Activated T-cell treated with anti-CD3 and anti-CD28 coated beads for 24 hours (primary cell): ENCODE results near the gene ACRBP.

Source experiments
- DNase-seq: peaks from one replicate; pipeline ENCODE4 v3.0.0-alpha.2; 2020; ENCODE audit warnings: low read depth

The ACRBP gene

GRCh38 chr12:6646276-6647082 is 753 bp downstream of the ACRBP start:
- DNase-seq: no peak

- no peak for DNase-seq
Measured at GRCh38 chr12:6644903-6645302, 2.3 kb downstream of the ACRBP start.

GRCh38 chr12:6644257-6644596 is 3.0 kb downstream of the ACRBP start:
- no peak for DNase-seq

DNA sequence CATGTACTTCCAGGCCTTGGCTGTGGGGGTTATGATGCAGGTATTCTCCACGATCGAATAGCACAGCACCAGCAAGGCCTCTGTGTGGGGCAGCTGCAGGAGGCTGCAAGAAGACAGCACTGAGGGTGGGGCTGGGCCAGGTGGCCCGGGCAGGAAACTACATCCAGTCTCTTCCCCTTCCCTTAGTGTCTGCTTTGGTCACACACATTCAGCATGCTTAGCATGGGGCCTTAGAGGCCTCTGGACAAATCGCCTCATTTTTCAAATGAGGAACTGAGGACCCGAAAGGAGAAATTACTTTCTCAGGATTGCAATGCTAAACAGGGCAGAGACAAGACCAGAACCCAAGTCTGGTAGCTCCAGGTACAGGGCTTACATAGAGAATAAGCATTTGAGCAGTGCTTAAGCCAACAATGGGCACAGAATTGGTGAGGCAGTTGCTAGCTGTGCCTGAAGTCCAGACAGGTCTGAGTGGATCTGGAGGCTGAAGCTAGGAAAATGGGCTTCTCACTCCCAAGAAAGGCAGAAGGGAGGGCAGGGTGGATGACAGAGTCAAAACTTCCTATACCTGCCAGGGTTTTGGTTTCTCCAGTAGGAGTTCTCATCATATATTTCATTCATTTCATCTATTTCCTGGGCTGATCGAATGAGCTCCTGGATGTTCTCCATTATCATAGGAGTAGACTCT is 3.5 kb downstream of the ACRBP start:
- no peak for DNase-seq

- no peak for DNase-seq
Measured at GRCh38 chr12:6641131-6641530, 6.1 kb downstream of the ACRBP start.

DNA sequence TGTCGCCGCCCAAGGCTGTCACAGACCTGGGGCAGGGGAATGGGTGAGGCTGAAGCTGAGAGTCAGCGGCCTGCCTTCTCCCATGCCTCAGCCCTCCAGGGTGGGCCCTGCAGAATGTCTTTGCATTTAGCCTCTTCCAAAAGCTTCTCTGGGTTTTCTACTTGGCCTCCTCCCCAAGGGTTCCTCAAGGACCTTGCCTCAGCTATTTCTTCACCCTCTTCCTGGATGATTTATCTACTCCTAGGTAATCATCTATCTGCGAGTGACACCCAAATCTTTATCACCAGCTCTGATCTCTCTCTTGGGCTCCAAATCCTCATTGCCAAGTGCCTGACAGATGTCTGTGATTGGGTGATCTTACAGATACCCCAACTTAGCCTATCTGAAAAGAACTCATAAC is 6.7 kb downstream of the ACRBP start:
- DNase-seq: no peak

DNA sequence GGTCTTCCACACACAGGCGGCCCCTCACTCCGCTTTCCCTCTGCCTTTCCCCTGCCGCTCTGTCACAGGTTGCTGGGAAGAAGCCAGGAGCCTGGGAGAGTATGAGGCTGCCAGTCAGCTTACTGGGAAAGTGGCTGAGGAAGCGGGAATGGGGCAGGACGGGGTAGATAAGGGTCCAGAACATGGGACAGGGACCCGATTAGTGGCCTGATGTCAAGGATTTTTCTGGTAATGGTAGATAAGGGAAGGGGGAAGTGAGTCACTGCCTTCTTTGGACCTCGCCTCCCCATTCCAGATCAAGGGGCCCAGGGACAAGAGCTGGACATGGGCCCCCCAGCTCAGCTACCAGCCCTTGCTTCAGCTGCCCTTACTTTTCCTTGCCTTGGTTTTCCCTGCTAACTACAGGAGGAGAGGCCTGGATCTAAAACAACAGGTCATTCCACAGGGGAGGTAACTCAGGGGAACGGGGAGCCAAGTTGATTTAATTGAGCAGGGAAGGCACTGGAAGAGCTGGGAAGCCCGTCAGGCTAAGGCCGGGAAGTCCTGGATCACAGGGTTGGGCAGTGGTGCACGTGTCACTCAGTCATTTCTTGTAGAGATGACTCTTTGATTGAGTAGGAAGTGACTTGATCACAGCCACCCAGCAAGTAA is 8.0 kb downstream of the ACRBP start:
- DNase-seq: no peak

DNA sequence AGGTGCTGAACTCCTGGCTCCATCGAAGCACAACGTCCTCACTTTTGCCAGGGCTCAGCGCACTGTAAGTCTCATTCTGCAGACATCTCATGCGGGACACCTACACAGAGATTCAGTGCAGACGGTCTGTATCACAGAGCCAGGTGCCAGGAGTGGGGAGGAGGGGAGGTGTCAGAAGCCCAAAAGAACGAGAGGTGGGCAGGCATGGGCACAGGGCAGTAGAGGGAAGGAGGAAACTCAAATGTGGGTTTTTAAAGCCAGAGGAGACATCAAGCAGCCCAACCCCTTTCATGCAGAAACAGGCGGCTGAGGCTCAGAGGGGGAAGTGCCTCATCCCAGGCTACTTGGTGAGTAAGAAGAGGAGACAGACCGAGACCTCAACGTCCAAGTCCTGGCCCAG is 8.9 kb downstream of the ACRBP start:
- no peak for DNase-seq

DNA sequence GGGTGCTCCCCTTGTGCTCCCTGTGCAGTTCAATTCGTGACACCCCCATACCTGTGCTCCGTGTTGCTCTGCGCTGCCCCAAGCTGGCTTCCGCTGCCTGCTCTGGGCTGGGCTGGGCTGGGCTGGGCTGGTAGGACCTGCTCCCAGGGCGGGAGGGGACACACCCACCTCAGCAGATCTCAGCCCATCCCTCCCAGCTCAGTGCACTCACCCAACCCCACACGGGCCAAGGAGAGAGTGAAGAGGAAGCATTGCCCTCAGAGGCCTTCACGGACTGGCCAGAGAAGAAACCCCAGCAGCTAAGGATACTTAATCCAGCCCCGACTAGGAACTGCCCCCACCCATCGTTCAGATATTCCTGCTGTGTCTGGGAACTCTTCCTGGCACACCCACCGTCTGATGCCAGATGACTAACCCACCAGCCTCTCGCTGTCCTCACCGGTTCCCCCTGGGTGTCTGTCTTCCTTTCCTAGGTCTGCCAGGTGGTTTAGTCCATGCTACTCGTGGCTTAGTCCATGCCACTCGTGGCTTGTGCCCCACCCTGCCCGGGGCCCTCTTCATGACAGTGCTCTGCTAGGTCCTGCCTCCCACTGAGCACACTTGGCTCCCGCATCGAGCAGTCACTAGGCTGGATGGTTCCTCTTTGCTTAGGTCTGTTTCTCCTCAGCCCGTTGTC is 11.2 kb downstream of the ACRBP start, which contains the start of gene LPAR5:
Gene LPAR5 (minus strand): TSS at position 104 of the 676 bp plus-strand sequence. CDS start 14,711 bp downstream, outside the sequence.
- no peak for DNase-seq

DNA sequence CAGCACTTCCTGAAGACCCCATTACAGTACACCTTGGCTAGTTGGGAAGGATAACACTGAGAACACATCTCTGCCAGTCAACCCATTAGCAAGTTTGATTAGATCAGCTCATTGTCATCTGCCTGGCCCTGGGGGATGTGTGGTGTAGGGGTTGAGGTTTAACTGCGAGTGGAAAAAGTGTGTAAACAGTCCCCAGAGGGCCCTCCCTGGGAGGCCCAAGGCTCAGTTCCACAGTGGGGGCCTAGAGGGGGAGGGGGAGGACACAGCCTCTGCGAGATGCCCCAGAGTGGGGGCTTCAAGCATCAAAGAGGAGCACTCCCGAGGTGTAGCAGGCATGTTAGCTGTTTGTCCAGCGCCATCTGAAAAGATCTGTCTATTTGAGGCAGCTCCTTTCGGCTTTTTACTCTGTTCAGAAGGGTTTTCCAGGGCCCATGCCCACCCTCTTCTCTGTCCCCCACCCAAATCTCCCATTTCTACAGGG is 11.8 kb downstream of the ACRBP start:
- DNase-seq: peak; percentile 57

DNA sequence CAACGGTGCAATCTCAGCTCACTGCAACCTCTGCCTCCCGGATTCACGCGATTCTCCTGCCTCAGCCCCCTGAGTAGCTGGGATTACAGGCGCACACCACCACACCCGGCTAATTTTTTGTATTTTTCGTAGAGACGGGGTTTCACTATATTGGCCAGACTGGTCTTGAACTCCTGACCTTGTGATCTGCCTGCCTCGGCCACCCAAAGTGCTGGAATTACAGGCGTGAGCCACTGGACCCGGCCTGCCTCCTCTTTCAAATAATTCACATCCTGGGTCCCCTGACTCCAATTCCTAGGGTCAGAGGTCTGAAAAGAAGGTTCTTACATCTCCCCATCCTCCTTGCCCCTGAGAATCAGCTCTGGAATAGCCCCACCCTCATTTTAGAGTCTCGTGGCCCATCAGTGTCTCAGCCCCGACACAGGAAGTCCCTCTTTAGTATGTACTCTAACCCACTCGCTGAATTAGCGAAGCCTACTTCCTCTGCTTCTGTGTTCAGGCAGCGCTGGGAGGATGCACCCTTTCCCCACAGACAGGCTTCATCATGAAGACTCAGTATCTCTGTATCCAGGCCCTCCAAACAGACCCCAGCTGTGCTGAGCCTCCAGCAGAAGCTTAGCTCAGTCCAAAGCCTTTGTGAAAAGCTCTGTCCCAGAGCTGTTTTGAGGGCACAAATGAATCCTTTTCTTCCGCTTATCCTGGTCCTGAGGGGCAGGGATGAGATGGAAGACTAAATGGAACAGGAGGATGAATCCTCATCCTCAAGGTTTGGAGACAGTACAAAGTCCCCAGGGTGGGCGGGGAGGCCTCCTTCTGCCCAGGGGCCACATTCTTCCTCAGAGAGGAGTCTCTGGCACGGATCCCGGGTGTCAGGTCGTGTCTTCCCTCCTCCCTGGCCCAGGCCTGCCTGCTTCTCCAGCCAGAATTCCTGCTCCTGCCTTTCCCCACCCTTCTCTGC is 14.9 kb downstream of the ACRBP start:
- no peak for DNase-seq

DNA sequence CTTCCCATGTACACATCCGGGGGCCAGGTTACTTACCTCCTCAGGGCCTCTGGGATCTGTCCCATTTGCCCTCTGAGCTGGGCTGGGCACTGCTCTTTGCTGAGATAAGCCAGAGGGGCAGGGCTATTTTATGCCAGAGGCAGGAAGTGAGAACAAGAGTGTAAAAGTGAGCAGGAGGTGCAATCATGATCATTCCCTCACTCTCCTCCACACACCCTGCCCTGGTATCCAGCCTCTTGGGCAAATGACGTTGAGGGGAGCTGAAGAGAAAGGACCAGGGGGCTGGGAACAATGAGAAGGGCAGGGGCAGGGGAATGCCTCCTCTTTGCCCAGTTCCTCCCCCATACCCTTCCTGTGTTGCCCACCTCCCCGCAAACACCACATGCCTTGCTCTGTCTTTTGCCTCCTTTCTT is 15.7 kb downstream of the ACRBP start:
- no peak for DNase-seq

GRCh38 chr12:6630736-6631135 is 16.5 kb downstream of the ACRBP start:
- DNase-seq: no peak

- no peak for DNase-seq
Measured at GRCh38 chr12:6627616-6628015, 19.6 kb downstream of the ACRBP start.

DNA sequence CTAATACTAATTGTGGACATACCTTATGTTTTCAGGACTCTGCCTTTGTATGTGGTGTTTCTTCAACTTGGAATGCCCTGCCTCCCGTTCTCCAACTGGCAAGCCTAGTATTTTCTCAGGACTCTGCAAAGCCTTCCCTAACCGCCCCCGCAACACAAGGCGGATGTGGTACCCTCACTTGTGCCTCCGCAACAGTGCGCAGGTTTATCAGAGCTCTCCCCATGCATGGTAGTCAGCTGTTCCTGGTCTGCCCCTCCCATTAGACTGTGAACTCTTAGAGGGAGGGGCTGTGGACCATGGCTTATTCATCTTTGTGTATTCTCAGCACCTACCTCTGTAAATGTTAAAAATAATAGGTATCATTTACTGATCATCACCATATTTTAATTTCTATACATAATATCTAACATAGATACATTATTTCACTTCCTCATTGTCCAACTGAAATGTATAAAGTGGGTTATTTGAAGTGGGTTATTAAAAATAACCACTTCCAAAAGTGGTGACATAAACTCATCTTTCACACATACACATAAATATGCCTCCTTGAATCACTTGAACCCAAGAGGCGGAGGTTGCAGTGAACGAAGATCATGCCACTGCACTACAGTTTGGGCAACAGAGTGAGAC is 20.5 kb downstream of the ACRBP start:
- no peak for DNase-seq

DNA sequence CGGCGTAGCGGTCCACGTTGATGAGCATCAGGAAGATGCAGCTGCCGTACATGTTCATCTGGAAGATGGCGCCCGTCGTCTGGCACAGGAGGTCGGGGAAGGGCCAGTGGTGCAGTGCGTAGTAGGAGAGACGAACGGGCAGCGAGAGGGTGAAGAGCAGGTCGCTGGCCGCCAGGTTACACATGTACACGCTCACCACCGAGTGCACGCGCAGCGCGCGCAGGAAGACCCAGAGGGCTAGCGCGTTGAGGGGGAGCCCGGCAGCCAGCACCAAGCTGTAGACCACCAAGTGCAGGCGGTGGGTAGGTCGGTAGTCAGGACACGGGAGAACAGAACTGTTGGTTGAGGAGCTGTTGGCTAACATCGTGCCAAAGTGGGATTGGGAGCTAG is 26.4 kb downstream of the ACRBP start:
- no peak for DNase-seq

GRCh38 chr12:6620137-6620884 is 26.9 kb downstream of the ACRBP start:
- DNase-seq: no peak

DNA sequence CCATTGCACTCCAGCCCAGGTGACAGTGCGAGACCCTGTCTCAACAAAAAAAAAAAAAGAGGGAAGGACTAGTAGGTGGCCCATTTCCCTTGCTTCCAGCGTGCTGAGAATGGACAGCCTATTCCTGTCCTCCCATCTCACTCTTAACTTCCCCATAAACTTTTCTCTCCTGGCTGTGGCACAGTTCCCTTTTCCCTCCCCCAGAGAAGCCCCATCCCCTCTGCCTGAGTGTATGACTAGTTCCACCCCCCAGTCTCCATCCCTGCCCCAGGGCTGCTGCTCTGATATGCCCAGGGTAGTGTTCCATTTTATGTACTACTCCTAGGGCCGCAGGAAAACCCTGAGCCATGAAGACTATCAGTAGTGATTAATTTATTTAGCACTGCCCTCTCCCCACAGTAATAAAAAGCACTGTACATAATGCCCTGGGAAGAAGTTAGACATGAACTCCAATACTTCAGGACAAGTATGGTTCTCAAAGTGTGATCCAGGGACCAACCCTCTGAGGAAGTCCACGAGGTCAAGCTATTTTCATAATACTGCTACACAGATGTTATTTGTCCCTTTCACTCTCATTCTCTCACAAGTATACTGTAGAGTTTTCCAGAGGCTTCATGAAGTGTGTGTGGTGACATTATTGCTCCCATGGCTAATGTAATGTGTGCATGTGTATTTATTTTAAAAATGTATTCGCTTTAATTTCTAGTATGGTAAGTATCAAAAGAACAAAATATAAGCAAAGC is 28.6 kb downstream of the ACRBP start:
- DNase-seq: no peak

- no peak for DNase-seq
Measured at GRCh38 chr12:6615802-6616201, 31.4 kb downstream of the ACRBP start.
